Breast epithelium (tissue), 3 donors: ENCODE data around the gene SF3B1.

Experiments used
- POLR2AphosphoS5 ChIP-seq, 3 donors: sonication (generic); formaldehyde crosslinking; IDR thresholded peaks; one replicate each; pipeline ENCODE4 v1.6.1; 2017; ENCODE audit warnings: antibody characterized with exemption in 3 of 3
- TF ChIP-seq, protein P1 (sequence below), 3 donors: fragments of 450-650 bp; IDR thresholded peaks; one replicate each; pipeline ENCODE4 v1.5.1; 2016 to 2017; ENCODE audit warnings: antibody characterized with exemption in 3 of 3, mild to moderate bottlenecking in 3 of 3, moderate library complexity in 3 of 3

DNA sequence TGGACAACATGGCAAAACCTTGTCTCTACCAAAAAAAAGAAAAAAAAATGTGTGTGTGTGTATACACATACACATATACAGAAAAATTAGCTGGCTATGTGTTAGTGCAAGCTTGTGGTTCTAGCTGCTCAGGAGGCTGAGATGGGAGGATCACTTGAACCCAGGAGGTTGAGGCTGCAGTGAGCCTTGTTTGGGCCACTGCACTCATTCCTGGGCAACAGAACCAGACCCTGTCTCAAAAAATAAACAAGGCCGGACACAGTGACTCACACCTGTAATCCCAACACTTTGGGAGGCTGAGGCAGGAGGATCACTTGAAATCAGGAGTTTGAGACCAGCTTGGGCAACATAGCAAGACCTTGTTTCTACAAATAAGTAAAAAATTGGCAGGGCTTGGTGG lies 20.6 kb upstream of the SF3B1 start:
- TF ChIP-seq, protein P1, sequence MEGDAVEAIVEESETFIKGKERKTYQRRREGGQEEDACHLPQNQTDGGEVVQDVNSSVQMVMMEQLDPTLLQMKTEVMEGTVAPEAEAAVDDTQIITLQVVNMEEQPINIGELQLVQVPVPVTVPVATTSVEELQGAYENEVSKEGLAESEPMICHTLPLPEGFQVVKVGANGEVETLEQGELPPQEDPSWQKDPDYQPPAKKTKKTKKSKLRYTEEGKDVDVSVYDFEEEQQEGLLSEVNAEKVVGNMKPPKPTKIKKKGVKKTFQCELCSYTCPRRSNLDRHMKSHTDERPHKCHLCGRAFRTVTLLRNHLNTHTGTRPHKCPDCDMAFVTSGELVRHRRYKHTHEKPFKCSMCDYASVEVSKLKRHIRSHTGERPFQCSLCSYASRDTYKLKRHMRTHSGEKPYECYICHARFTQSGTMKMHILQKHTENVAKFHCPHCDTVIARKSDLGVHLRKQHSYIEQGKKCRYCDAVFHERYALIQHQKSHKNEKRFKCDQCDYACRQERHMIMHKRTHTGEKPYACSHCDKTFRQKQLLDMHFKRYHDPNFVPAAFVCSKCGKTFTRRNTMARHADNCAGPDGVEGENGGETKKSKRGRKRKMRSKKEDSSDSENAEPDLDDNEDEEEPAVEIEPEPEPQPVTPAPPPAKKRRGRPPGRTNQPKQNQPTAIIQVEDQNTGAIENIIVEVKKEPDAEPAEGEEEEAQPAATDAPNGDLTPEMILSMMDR (IDR thresholded peaks at IDR 0.05), result no peak
- no peak for TF ChIP-seq POLR2AphosphoS5 (IDR thresholded peaks at IDR 0.05)
